LNCaP clone FGC (cell line): Measurements from ENCODE around the gene CEBPE.

Experiments
- DNase-seq: peaks from one replicate; pipeline ENCODE4 v3.0.0-alpha.2; 2011; ENCODE audit warnings: low read depth
- H3K4me3 ChIP-seq: 2 replicates; pipeline ENCODE4 v1.5.1; 2011; ENCODE audit warnings: mild to moderate bottlenecking, low read depth, low read length, control low read depth
- CTCF ChIP-seq: IDR thresholded peaks from 2 replicates; pipeline ENCODE4 v1.5.1; 2012; ENCODE audit warnings: mild to moderate bottlenecking; ENCODE audit not compliant: control insufficient read depth, insufficient read depth; ENCODE audit errors: extremely low read depth

The CEBPE gene

GRCh38 chr14:23153851-23154796, 35.1 kb upstream of the CEBPE start:
- peak; percentile 96 for DNase-seq
- no peak for TF ChIP-seq CTCF
- H3K4me3 ChIP-seq, result peak overlapping the region; percentile 42

- no peak for TF ChIP-seq CTCF
- no peak for DNase-seq
- no peak overlapping the region for H3K4me3 ChIP-seq
These were observed 32.3 kb upstream of the CEBPE start for GRCh38 chr14:23151342-23151741.

GRCh38 chr14:23149745-23150144, 30.7 kb upstream of the CEBPE start:
- TF ChIP-seq CTCF, result no peak
- H3K4me3 ChIP-seq, result no peak overlapping the region

GRCh38 chr14:23148591-23149249, 29.7 kb upstream of the CEBPE start:
- H3K4me3 ChIP-seq, result no peak overlapping the region
- no peak for DNase-seq
- no peak for TF ChIP-seq CTCF

More at GRCh38 chr14:23149745-23150144, 30.7 kb upstream of the CEBPE start:
- no peak for DNase-seq

GRCh38 chr14:23147676-23148075, 28.6 kb upstream of the CEBPE start:
- no peak for DNase-seq
- no peak for TF ChIP-seq CTCF
- H3K4me3 ChIP-seq, result no peak overlapping the region

GRCh38 chr14:23146980-23147379, 27.9 kb upstream of the CEBPE start:
- no peak for DNase-seq
- no peak for TF ChIP-seq CTCF
- no peak overlapping the region for H3K4me3 ChIP-seq
